A673 (cell line): Measurements from ENCODE around the gene GALNT14. TPM values are rescaled to one million over a fixed set of nuclear protein-coding genes. Genes with fewer than 3 reads are reported as not detected.

Source experiments
- BruUV-seq: library from RNA; stranded (reverse); fragments of 400-500 nt; replicated peaks from 2 replicates; lab custom pipeline; 2021; lab: Mats Ljungman, UMichigan
- CTCF ChIA-PET: fragments of 300-600 bp; sonication (Branson Sonifier 250); formaldehyde crosslinking; loops from one replicate; lab custom pipeline; 2022; ENCODE audit warnings: antibody characterized with exemption; lab: Charles Lee
- POLR2A ChIA-PET: fragments of 300-600 bp; sonication (Branson Sonifier 250); formaldehyde crosslinking; loops from one replicate; lab custom pipeline; 2022; ENCODE audit warnings: antibody characterized with exemption; ENCODE audit not compliant: low non-redundant PET; lab: Charles Lee
- DNase-seq: peaks from one replicate; pipeline ENCODE4 v3.0.0-alpha.2; 2015; ENCODE audit warnings: low spot score
- H3K27ac ChIP-seq: fragments of 200-600 bp; sonication (generic); 2 replicates; pipeline ENCODE4 v1.5.1; 2016; ENCODE audit warnings: mixed run types, low read depth, mild to moderate bottlenecking, mixed read lengths, antibody characterized with exemption, low read length; ENCODE audit not compliant: poor library complexity, severe bottlenecking
- H3K27me3 ChIP-seq: fragments of 200-600 bp; sonication (generic); replicated peaks from 2 replicates; pipeline ENCODE4 v1.6.1; 2017; ENCODE audit warnings: mixed run types, low read depth, mild to moderate bottlenecking, mixed read lengths, antibody characterized with exemption, low read length; ENCODE audit not compliant: insufficient read depth, poor library complexity
- H3K36me3 ChIP-seq: fragments of 200-600 bp; sonication (generic); 2 replicates; pipeline ENCODE4 v1.6.1; 2016; ENCODE audit warnings: mixed run types, mild to moderate bottlenecking, mixed read lengths, antibody characterized with exemption, low read length; ENCODE audit not compliant: insufficient read depth, poor library complexity, severe bottlenecking
- H3K4me1 ChIP-seq: fragments of 200-600 bp; sonication (generic); 2 replicates; pipeline ENCODE4 v1.6.1; 2017; ENCODE audit warnings: mixed run types, mild to moderate bottlenecking, mixed read lengths, antibody characterized with exemption, low read length; ENCODE audit not compliant: insufficient read depth, poor library complexity, severe bottlenecking
- H3K4me3 ChIP-seq: fragments of 200-600 bp; sonication (generic); 2 replicates; pipeline ENCODE4 v1.5.1; 2016; ENCODE audit warnings: low read depth, mixed run types, mild to moderate bottlenecking, mixed read lengths, low read length; ENCODE audit not compliant: poor library complexity, severe bottlenecking
- H3K9me3 ChIP-seq: fragments of 200-600 bp; sonication (generic); 2 replicates; pipeline ENCODE4 v1.6.1; 2016; ENCODE audit warnings: mixed run types, low read depth, mild to moderate bottlenecking, mixed read lengths, antibody characterized with exemption, low read length; ENCODE audit not compliant: poor library complexity, severe bottlenecking
- CTCF ChIP-seq: fragments of 300-800, 200-600 bp; sonication (generic); conservative IDR thresholded peaks from 2 replicates; pipeline ENCODE4 v1.5.1; 2017; ENCODE audit warnings: low read depth, mild to moderate bottlenecking, antibody characterized with exemption, low read length, moderate library complexity, mixed read lengths
- EZH2 ChIP-seq: fragments of 200-600 bp; sonication (generic); IDR thresholded peaks from 2 replicates; pipeline ENCODE4 v1.6.1; 2017; ENCODE audit warnings: borderline replicate concordance, low read depth, mild to moderate bottlenecking, mixed read lengths, antibody characterized with exemption, low read length; ENCODE audit not compliant: poor library complexity, severe bottlenecking
- intact Hi-C: fragments of 100-400 bp; cut with micrococcal nuclease; formaldehyde crosslinking; loops from one replicate; pipeline ENCODE4 v1.10.0; 2022; ENCODE audit not compliant: unreplicated experiment
- total RNA-seq: library from RNA; stranded (reverse); gene quantifications from 2 replicates; pipeline ENCODE4 v1.2.3, GENCODE V29; 2021

GALNT14 gene
- total RNA-seq, 1 experiment from 2014 or later, result 9.7 TPM

- H3K4me1 ChIP-seq, result no peaks in the 10 kb centered on the region
- no peak overlapping the region for H3K27ac ChIP-seq
- no peaks in the 10 kb centered on the region for H3K36me3 ChIP-seq
- BruUV-seq, result no TSS peak
- DNase-seq, result no peak
- TF ChIP-seq CTCF, result no peak
- no peak for TF ChIP-seq EZH2
- intact Hi-C loops, result no loop called here
- H3K9me3 ChIP-seq, result no peaks in the 10 kb centered on the region
- H3K27me3 ChIP-seq, result peaks cover 13% of the 10 kb centered on the region
- CTCF ChIA-PET, result no interaction called here
- POLR2A ChIA-PET, result no interaction called here
- H3K4me3 ChIP-seq, result no peak overlapping the region
These were observed 10.3 kb upstream of the GALNT14 start for GRCh38 chr2:31148514-31148913.

GRCh38 chr2:31147645-31148044, 9.4 kb upstream of the GALNT14 start:
- Histone ChIP-seq H3K9me3 (no peaks in the 10 kb centered on the region), H3K36me3 (no peaks in the 10 kb centered on the region), H3K4me3 (no peak overlapping the region), H3K4me1 (no peaks in the 10 kb centered on the region), H3K27ac (no peak overlapping the region), H3K27me3 (peaks cover 13% of the 10 kb centered on the region)
- TF ChIP-seq CTCF (no peak), EZH2 (no peak)
- CTCF ChIA-PET, result no interaction called here
- no TSS peak for BruUV-seq
- intact Hi-C loops, result no loop called here
- POLR2A ChIA-PET, result no interaction called here
- no peak for DNase-seq

GRCh38 chr2:31142110-31142509, 3.9 kb upstream of the GALNT14 start:
- Histone ChIP-seq H3K27me3 (peaks cover 27% of the 10 kb centered on the region), H3K9me3 (no peaks in the 10 kb centered on the region), H3K27ac (no peak overlapping the region), H3K36me3 (no peaks in the 10 kb centered on the region), H3K4me1 (peaks cover 6% of the 10 kb centered on the region), H3K4me3 (no peak overlapping the region)
- POLR2A ChIA-PET, result no interaction called here
- TF ChIP-seq EZH2 (no peak), CTCF (no peak)
- intact Hi-C loops, result no loop called here
- CTCF ChIA-PET, result no interaction called here
- no TSS peak for BruUV-seq
- no peak for DNase-seq
